Endodermal cell (in vitro differentiated cells): ENCODE data around the gene WWP2. TPM values are rescaled to one million over a fixed set of nuclear protein-coding genes. Genes with fewer than 3 reads are reported as not detected.

Source experiments
- DNase-seq: peaks from one replicate; pipeline ENCODE4 v3.0.0-alpha.2; 2017
- H3K27ac ChIP-seq: 2 replicates; pipeline ENCODE4 v1.5.1; 2013; ENCODE audit warnings: mild to moderate bottlenecking, low read depth, low read length, moderate library complexity
- H3K27me3 ChIP-seq: 2 replicates; pipeline ENCODE4 v1.6.1; 2013; ENCODE audit warnings: mild to moderate bottlenecking, low read length, moderate library complexity; ENCODE audit not compliant: insufficient read depth, control insufficient read depth, poor library complexity, severe bottlenecking
- H3K36me3 ChIP-seq: 2 replicates; pipeline ENCODE4 v1.7.0; 2013; ENCODE audit warnings: mild to moderate bottlenecking, low read length, moderate library complexity; ENCODE audit not compliant: control insufficient read depth, insufficient read depth
- H3K4me1 ChIP-seq: one replicate; pipeline ENCODE4 v1.7.0; 2013; ENCODE audit warnings: low read length; ENCODE audit not compliant: control insufficient read depth, insufficient read depth
- H3K4me3 ChIP-seq: 2 replicates; pipeline ENCODE4 v1.5.1; 2013; ENCODE audit warnings: mild to moderate bottlenecking, low read length, moderate library complexity
- H3K9ac ChIP-seq: 2 replicates; pipeline ENCODE4 v1.6.1; 2013; ENCODE audit warnings: mild to moderate bottlenecking, low read length, moderate library complexity; ENCODE audit not compliant: poor library complexity, severe bottlenecking; ENCODE audit errors: extremely low read depth
- H3K9me3 ChIP-seq: 2 replicates; pipeline ENCODE4 v1.6.1; 2013; ENCODE audit warnings: mild to moderate bottlenecking, low read length, moderate library complexity; ENCODE audit not compliant: control insufficient read depth
- H3K27ac Mint-ChIP-seq: 2 replicates; pipeline ENCODE4 v1.8.0; 2020; ENCODE audit warnings: mixed read lengths
- H3K27me3 Mint-ChIP-seq: 2 replicates; pipeline ENCODE4 v1.8.0; 2021; ENCODE audit warnings: mild to moderate bottlenecking, mixed read lengths; ENCODE audit not compliant: insufficient read depth
- H3K36me3 Mint-ChIP-seq: 2 replicates; pipeline ENCODE4 v1.8.0; 2020; ENCODE audit warnings: low read depth, mixed read lengths
- H3K4me1 Mint-ChIP-seq: 2 replicates; pipeline ENCODE4 v1.8.0; 2020; ENCODE audit warnings: mixed read lengths
- H3K4me3 Mint-ChIP-seq: 2 replicates; pipeline ENCODE4 v1.8.0; 2020; ENCODE audit warnings: mild to moderate bottlenecking, moderate library complexity, mixed read lengths
- H3K9me3 Mint-ChIP-seq: 2 replicates; pipeline ENCODE4 v1.8.0; 2020; ENCODE audit warnings: mild to moderate bottlenecking, mixed read lengths
- CTCF ChIP-seq: fragments of 200-600 bp; sonication (generic); conservative IDR thresholded peaks from 2 replicates; pipeline ENCODE4 v1.5.0; 2021; ENCODE audit warnings: antibody characterized with exemption, mild to moderate bottlenecking
- WGBS, 2 experiments: methylation state at CpG; one replicate each; pipeline versions ENCODE4 v1.1.5 to v1.1.7; 2013; ENCODE audit warnings: missing lambda C conversion rate in 2 of 2, mixed read lengths in 1 of 2; ENCODE audit not compliant: insufficient coverage in 1 of 2, insufficient read length in 1 of 2; 5-methylcytosine and 5-hydroxymethylcytosine counted together
- total RNA-seq, 2 donors: library from RNA; stranded (reverse); fragmentation: NEBNext Ultra II Directional in 1 of 2; extraction: Animal tissue kit (Norgen Biotek cat#: 25700) in 1 of 2; gene quantifications; 2 replicates in 1 of 2; 3 replicates in 1 of 2; pipeline ENCODE4 v1.2.1, GENCODE V29; 2021

Gene WWP2
- total RNA-seq, 2 donors from 2014 or later: 42.3 to 50.0 TPM

- H3K4me1 Mint-ChIP-seq: peaks cover 26% of the 10 kb centered on the region
- Histone ChIP-seq H3K4me3 (peak overlapping the region; percentile 88), H3K9ac (no peak overlapping the region)
Measured at GRCh38 chr16:69724414-69724873, 37.7 kb upstream of the WWP2 start.

DNA sequence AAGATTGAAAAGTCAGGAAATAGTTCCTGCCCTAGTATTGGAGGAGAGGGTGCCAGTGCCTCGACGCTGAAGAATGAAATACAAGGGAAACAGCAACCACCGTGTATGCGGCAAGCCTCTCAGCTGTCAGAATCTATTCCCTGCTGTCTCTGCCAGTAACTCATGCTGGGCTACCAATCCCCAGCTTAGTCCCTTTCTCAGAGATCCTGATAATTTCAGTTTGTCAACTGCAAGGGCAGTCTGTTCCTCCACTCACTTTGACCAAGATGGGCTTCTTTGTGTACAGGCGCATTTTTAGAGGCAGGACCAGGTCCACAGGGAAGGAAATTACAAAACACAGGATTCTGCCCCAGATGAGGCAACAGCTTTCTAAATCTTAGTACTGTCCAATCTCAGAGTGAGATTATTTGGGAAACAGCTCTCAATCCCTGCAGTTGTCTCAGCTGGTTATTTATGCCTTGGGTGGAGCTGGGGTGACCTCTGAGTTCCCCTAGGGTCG lies 37.1 kb upstream of the WWP2 start:
- no peak overlapping the region for H3K27ac ChIP-seq
- no peaks in the 10 kb centered on the region for H3K27me3 Mint-ChIP-seq
- H3K27ac Mint-ChIP-seq: peak overlapping the region; percentile 100
- WGBS, 2 experiments: 61 to 68% methylated on average over 5 to 6 of the region's 6 CpGs
- H3K36me3 ChIP-seq: no peaks in the 10 kb centered on the region
- H3K4me1 Mint-ChIP-seq: peaks cover 26% of the 10 kb centered on the region
- no peak overlapping the region for H3K9ac ChIP-seq
- H3K4me3 ChIP-seq: peak overlapping the region; percentile 88
- H3K4me3 Mint-ChIP-seq: peak overlapping the region; percentile 79
- H3K9me3 Mint-ChIP-seq: no peaks in the 10 kb centered on the region
- H3K27me3 ChIP-seq: no peaks in the 10 kb centered on the region
- peaks cover 2% of the 10 kb centered on the region for H3K4me1 ChIP-seq
- no peaks in the 10 kb centered on the region for H3K9me3 ChIP-seq
- TF ChIP-seq CTCF: no peak
- peaks cover 24% of the 10 kb centered on the region for H3K36me3 Mint-ChIP-seq
- DNase-seq: peak; percentile 55

More at GRCh38 chr16:69724414-69724873, 37.7 kb upstream of the WWP2 start:
- Mint-ChIP-seq H3K27ac (no peak overlapping the region), H3K9me3 (no peaks in the 10 kb centered on the region), H3K27me3 (no peaks in the 10 kb centered on the region), H3K36me3 (peaks cover 24% of the 10 kb centered on the region), H3K4me3 (peak overlapping the region; percentile 79)
- DNase-seq: no peak
- no peaks in the 10 kb centered on the region for H3K27me3 ChIP-seq
- no peak overlapping the region for H3K27ac ChIP-seq
- H3K36me3 ChIP-seq: no peaks in the 10 kb centered on the region
- H3K4me1 ChIP-seq: peaks cover 2% of the 10 kb centered on the region
- TF ChIP-seq CTCF: no peak
- no peaks in the 10 kb centered on the region for H3K9me3 ChIP-seq
- WGBS, 2 experiments: 75 to 97% methylated on average over 2 of the region's 2 CpGs

GRCh38 chr16:69725480-69726312 lies 36.4 kb upstream of the WWP2 start:
- peak overlapping the region; percentile 100 for H3K27ac Mint-ChIP-seq
- WGBS, 2 experiments: 79% methylated on average over 22 to 32 of the region's 32 CpGs
- peaks cover 26% of the 10 kb centered on the region for H3K4me1 Mint-ChIP-seq
- DNase-seq: peak; percentile 58
- H3K27ac ChIP-seq: peak overlapping the region; percentile 81
- H3K9ac ChIP-seq: peak overlapping the region; percentile 58
- H3K4me3 ChIP-seq: peak overlapping the region; percentile 88
- H3K36me3 ChIP-seq: no peaks in the 10 kb centered on the region
- peaks cover 20% of the 10 kb centered on the region for H3K36me3 Mint-ChIP-seq
- peak overlapping the region; percentile 79 for H3K4me3 Mint-ChIP-seq
- H3K27me3 ChIP-seq: no peaks in the 10 kb centered on the region
- no peaks in the 10 kb centered on the region for H3K9me3 ChIP-seq
- TF ChIP-seq CTCF: no peak
- no peaks in the 10 kb centered on the region for H3K27me3 Mint-ChIP-seq
- no peaks in the 10 kb centered on the region for H3K9me3 Mint-ChIP-seq
- peaks cover 2% of the 10 kb centered on the region for H3K4me1 ChIP-seq
